ENCODE data around the gene GRIA1.
"Not testable (repeated sequence)": the region's sequence is repeated elsewhere in the genome, so short reads cannot be mapped to it uniquely, and the experiment has no call there.

The GRIA1 gene

DNA sequence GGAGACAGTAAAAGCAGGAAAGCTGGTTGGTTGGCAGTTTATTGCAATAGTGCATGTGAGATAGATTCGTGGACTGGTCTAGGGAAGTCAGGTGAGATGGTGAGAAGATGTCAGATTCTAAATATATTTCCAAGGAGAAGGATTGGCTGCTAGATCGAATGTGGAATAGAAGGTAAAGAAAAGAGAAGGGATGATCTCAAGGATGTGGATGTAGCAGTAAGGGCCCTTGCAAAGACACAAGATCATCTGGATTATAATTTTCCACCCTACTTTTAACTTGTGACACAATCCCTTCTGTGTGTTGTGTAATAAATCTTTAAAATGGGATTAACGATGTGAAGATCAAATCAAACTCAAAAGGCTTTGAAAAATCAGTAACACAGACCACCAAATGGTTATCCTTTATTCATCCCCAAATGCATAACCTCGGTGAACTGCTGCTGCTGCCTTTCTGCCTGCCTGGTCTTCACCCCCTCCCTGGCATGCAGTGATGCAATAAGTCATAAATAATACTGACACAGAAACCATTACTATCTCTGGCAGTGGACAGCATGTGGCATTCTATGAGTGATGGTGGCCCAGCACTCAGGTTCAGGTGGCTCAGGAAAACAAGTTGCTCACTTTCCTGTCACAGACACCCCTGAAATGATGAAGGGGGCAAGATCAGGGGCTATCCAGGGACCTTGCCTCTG is 369.9 kb downstream of the GRIA1 start:
- ChIA-PET CTCF (no interaction called here), POLR2A (no interaction called here)
- no peak for TF ChIP-seq TARDBP (IDR thresholded peaks at IDR 0.05)
- DNase-seq (ENCODE audit: extremely low spot score): no peak

DNA sequence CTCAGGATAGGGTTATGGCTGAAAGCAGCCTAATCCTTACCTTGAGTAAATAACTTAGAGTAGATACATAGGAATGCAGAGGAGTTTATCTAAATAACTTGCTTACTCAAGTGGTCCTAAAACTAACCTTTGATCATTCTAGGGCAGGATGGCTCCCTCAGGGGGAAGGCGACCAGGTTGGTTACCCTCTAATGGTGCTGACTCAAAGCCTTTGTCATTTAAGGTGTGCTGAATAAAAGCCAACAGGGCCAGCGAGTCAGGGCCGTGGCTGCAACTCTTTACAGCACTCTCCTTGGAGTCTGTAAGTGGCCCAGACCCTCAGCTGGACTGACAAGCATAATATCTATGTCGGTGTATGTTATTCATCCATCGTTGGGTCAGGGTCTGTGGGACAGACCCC is 372.4 kb downstream of the GRIA1 start:
- DNase-seq (ENCODE audit: extremely low spot score); CTCF ChIA-PET; POLR2A ChIA-PET: not testable (repeated sequence)

All from HEK293T (cell line).